Keratinocyte (primary cell): Measurements from ENCODE around the gene JMJD1C.

Experiments used
- EZH2 ChIP-seq: IDR thresholded peaks from one replicate; pipeline ENCODE4 v1.6.1; 2012; ENCODE audit warnings: inconsistent platforms, mild to moderate bottlenecking, low read length, moderate library complexity
- TF ChIP-seq, protein P1 (sequence below), 3 experiments: IDR thresholded peaks in 1 of 3; conservative IDR thresholded peaks in 1 of 3; optimal IDR thresholded peaks in 1 of 3; 2 replicates in 2 of 3; 3 replicates in 1 of 3; pipeline versions ENCODE3 to v1.5.1; 2011; ENCODE audit warnings: low read length in 3 of 3, mild to moderate bottlenecking in 3 of 3, moderate library complexity in 2 of 3, control low read depth in 1 of 3, inconsistent platforms in 1 of 3; ENCODE audit not compliant: insufficient read depth in 2 of 3; ENCODE audit errors: extremely low read depth in 1 of 3

DNA sequence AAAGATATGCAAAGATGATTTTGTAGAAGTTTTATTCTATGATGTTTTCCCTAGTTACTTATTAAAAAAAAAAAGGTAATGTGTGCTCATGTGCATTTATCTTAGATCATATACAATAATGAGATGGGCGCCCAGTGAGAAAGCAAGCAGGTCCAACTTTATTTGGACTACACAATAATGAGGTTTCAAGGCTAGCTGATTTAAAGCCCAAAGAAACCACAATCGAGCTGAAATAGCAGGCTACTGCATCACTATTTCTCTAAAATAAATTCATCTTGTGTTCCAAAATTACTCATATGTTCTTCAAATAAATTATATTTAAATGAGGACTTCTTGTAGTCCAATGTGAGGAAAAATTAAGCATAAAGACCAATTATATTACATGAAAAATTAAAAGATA is 110.1 kb downstream of the JMJD1C start:
- TF ChIP-seq, protein P1, sequence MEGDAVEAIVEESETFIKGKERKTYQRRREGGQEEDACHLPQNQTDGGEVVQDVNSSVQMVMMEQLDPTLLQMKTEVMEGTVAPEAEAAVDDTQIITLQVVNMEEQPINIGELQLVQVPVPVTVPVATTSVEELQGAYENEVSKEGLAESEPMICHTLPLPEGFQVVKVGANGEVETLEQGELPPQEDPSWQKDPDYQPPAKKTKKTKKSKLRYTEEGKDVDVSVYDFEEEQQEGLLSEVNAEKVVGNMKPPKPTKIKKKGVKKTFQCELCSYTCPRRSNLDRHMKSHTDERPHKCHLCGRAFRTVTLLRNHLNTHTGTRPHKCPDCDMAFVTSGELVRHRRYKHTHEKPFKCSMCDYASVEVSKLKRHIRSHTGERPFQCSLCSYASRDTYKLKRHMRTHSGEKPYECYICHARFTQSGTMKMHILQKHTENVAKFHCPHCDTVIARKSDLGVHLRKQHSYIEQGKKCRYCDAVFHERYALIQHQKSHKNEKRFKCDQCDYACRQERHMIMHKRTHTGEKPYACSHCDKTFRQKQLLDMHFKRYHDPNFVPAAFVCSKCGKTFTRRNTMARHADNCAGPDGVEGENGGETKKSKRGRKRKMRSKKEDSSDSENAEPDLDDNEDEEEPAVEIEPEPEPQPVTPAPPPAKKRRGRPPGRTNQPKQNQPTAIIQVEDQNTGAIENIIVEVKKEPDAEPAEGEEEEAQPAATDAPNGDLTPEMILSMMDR (optimal IDR thresholded peaks at IDR 0.05 in 1 of 3, IDR thresholded peaks at IDR 0.05 in 1 of 3, conservative IDR thresholded peaks at IDR 0.05 in 1 of 3; ENCODE audit: extremely low read depth in 1 of 3, insufficient read depth in 2 of 3, low read length in 3 of 3): no peak
- no peak for TF ChIP-seq EZH2
